ENCODE data around the gene MAB21L1. TPM values are rescaled to one million over a fixed set of nuclear protein-coding genes. Genes with fewer than 3 reads are reported as not detected.

The MAB21L1 gene
- 0.02 and 0.07 TPM in 2 replicates for polyA plus RNA-seq (2011; rRNA removed)
- 0.09 TPM in 1 of 2 replicates, not detected in the other for polyA minus RNA-seq (2011; rRNA and poly(A)+ RNA removed)

DNA sequence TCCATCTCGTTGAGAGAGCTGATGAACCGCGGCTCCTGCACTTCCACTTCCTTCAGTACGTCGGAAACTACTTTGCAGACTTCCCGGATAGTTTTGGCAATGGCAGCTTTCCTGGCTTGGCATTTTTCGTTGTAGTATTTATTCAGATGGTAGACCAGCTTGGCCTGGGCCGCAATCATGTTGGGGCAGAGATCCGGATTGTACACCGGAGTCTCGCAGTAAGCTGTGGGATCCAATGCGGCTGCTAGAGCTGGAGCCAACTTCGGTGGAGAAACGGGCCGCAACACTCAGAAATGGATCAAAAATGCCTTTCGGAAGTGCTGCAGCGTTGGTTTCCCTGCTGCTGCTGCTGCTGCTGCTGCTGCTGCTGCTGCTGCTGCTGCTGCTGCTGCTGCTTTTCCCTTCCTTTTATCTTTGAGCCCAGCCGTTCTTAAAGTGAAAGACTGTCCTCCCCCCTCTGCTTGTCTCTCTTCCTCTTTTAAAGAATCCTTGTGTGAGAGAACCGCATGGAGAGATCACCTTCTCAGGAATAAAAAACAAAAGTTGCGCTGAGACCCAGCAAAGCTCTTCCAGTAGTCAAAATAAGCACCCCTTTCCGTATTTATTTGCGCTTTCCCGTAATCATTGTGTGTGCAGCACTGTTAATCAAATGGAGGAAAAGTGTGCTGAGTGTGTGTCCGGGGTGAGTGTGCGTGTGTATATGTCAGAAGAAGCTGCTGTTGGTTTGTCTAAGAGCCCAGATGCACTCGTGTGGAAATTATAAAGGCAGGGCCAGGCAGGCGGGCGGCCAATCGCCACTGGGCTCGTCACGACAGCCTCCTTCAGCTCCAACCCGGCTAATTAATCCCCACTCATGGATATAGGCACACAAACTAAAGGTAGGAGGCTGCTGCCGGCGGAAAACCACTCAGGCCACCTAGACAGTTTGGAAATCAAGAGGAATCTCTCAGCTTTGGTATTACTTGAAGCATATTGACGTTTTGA, at the start of gene MAB21L1:
Gene MAB21L1 (minus strand): TSS at position 730 of the 984 bp plus-strand sequence. CDS start 551 bp downstream, at position 179.
- ChIA-PET CTCF (no interaction called here), POLR2A (no interaction called here)
- no peak for TF ChIP-seq CTCF (IDR thresholded peaks at IDR 0.05; ENCODE audit: low read depth, low read length)
- H3K27ac ChIP-seq (ENCODE audit: low read depth, low read length): no peak within 1 kb of the TSS
- H3K27me3 ChIP-seq (ENCODE audit: control insufficient read depth, insufficient read depth, low read length): peaks cover 74% of the 10 kb centered on the region
- peak within 1 kb of the TSS; percentile 56 for H3K4me3 ChIP-seq (ENCODE audit: low read depth, low read length)
- peaks cover 7% of the 10 kb centered on the region; the same call in 1 of the 2 replicates for H3K9me3 ChIP-seq (ENCODE audit: control insufficient read depth, insufficient read depth, low read length)
- no peak for DNase-seq (ENCODE audit: low read depth, low spot score)

DNA sequence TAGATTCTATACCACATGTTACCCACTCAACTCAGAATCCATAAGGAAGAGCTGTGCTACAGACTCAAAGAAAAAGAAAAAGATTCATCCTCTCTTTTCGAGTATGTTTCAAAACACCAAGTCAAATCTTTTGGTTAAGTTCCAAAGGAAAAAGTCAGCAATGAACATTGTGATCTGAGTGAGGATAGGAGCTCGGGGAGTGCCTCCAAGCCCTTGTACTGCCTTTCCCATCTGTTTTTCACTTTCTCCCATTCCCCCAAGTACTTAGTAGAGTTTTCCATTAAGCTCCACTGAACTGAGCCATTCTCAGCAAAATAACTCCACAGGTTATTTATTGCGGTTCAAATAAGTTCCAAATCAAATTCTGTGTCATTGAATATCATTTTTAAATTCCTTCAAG, 47.7 kb upstream of the MAB21L1 start:
- CTCF ChIA-PET: no interaction called here
- no peak overlapping the region for H3K27ac ChIP-seq (ENCODE audit: low read depth, low read length)

DNA sequence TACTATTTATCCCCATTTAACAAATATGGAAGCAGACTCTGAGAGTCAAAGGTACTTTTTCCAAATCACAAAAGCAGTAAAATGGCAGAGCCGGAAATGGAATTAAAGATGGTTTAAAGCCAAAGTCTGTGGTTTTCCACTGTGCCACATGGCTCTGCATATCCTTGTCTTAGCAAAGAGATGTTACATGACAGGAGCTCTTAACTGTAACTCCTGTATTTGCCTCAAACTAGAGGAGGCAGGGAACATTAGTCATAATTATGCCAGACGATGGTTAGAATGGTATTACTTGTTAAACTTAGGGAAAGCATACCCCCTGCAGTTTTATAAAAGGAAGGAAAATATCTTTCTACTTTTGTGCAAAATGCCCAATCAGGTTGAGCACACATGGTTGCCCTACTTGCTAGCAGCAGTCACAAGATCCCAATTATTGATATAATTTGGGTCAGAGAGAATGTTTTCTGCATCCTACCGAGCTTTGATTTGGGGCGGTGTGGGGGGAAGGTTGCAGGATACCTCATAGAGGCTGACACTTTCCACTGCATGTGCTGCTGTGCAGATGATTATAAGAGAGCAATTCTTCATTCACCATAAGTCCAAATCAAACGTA, 42.0 kb upstream of the MAB21L1 start:
- ChIA-PET CTCF (no interaction called here), POLR2A (no interaction called here)
- DNase-seq (ENCODE audit: low read depth, low spot score): no peak

More for the DNA sequence above, 47.7 kb upstream of the MAB21L1 start:
- POLR2A ChIA-PET: no interaction called here
- TF ChIP-seq CTCF (IDR thresholded peaks at IDR 0.05; ENCODE audit: low read depth, low read length): no peak
- H3K27me3 ChIP-seq (ENCODE audit: control insufficient read depth, insufficient read depth, low read length): no peaks in the 10 kb centered on the region
- no peak for DNase-seq (ENCODE audit: low read depth, low spot score)
- no peak overlapping the region for H3K4me3 ChIP-seq (ENCODE audit: low read depth, low read length)
- H3K9me3 ChIP-seq (ENCODE audit: control insufficient read depth, insufficient read depth, low read length): no peaks in the 10 kb centered on the region

DNA sequence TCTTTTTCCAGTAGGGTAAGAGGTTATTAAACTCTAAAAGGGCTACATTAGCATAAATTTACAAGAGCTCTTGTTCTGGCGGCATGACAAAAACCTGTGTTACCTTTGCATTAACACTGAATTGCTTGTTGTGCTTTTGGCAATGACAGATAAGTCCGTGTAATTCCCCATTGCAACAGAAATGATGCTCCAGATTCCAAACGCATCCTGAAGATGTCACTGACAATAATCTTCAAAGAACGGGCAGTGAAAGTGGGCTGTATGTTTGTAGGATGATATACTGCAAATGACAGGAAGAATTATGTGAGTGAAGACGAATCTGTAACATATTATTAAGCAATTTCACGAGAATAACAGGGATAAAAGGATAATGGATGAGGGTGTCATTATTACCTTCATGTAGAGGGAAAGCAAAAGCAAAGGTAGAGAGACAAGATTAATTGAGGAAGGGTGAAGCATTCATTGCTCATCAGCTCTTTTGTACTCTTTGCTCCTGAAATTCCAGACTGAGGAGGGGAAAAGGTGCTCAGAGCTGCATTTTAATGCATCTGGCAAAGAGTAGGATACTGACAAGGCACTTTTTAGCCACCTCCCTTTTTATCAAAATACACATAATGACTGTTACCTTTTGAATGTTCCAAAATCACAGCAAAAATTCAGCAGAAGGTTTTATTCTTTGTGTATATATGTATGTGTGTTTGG, 38.5 kb upstream of the MAB21L1 start:
- H3K4me3 ChIP-seq (ENCODE audit: low read depth, low read length): no peak overlapping the region
- CTCF ChIA-PET: no interaction called here
- H3K27me3 ChIP-seq (ENCODE audit: control insufficient read depth, insufficient read depth, low read length): no peaks in the 10 kb centered on the region
- no peak overlapping the region for H3K27ac ChIP-seq (ENCODE audit: low read depth, low read length)
- DNase-seq (ENCODE audit: low read depth, low spot score): no peak
- POLR2A ChIA-PET: no interaction called here
- H3K9me3 ChIP-seq (ENCODE audit: control insufficient read depth, insufficient read depth, low read length): no peaks in the 10 kb centered on the region
- TF ChIP-seq CTCF (IDR thresholded peaks at IDR 0.05; ENCODE audit: low read depth, low read length): no peak

More for the DNA sequence above, 42.0 kb upstream of the MAB21L1 start:
- H3K9me3 ChIP-seq (ENCODE audit: control insufficient read depth, insufficient read depth, low read length): no peaks in the 10 kb centered on the region
- H3K27me3 ChIP-seq (ENCODE audit: control insufficient read depth, insufficient read depth, low read length): no peaks in the 10 kb centered on the region
- H3K27ac ChIP-seq (ENCODE audit: low read depth, low read length): no peak overlapping the region
- TF ChIP-seq CTCF (IDR thresholded peaks at IDR 0.05; ENCODE audit: low read depth, low read length): no peak
- no peak overlapping the region for H3K4me3 ChIP-seq (ENCODE audit: low read depth, low read length)
